GM23338 (cell line): ENCODE measurements around the gene EVX2. TPM values are rescaled to one million over a fixed set of nuclear protein-coding genes. Genes with fewer than 3 reads are reported as not detected.

Experiments
- ATAC-seq: fragments of 200-7000 bp; cut with Tn5 transposase; 3 replicates; pipeline ENCODE4 v1.9.1; 2020
- DNase-seq: peaks from one replicate; pipeline ENCODE4 v3.0.0-alpha.2; 2015; ENCODE audit warnings: low spot score
- H2AFZ ChIP-seq: fragments of 200-600 bp; sonication (generic); 2 replicates; pipeline ENCODE4 v1.8.0; 2016; ENCODE audit warnings: antibody characterized with exemption, mild to moderate bottlenecking, moderate library complexity
- H3F3A ChIP-seq: fragments of 200-600 bp; sonication (generic); replicated peaks from 2 replicates; pipeline ENCODE4 v1.8.0; 2017; ENCODE audit warnings: antibody characterized with exemption, mixed run types, low read depth
- H3K27ac ChIP-seq: fragments of 200-600 bp; sonication (generic); 2 replicates; pipeline ENCODE4 v1.6.1; 2016; ENCODE audit warnings: low read depth
- H3K27me3 ChIP-seq: fragments of 200-600 bp; sonication (generic); 2 replicates; pipeline ENCODE4 v1.8.0; 2016; ENCODE audit warnings: mild to moderate bottlenecking, mixed run types, moderate library complexity; ENCODE audit not compliant: insufficient read depth
- H3K36me3 ChIP-seq: fragments of 200-600 bp; sonication (generic); 2 replicates; pipeline ENCODE4 v1.8.0; 2016; ENCODE audit warnings: mild to moderate bottlenecking; ENCODE audit not compliant: insufficient read depth
- H3K4me1 ChIP-seq: fragments of 200-600 bp; sonication (generic); 2 replicates; pipeline ENCODE4 v1.8.0; 2016; ENCODE audit warnings: mild to moderate bottlenecking, moderate library complexity; ENCODE audit not compliant: insufficient read depth
- H3K4me2 ChIP-seq: fragments of 200-600 bp; sonication (generic); 2 replicates; pipeline ENCODE4 v1.7.1; 2017; ENCODE audit warnings: mixed run types
- H3K4me3 ChIP-seq: fragments of 200-600 bp; sonication (generic); 2 replicates; pipeline ENCODE4 v1.6.1; 2016; ENCODE audit warnings: mixed run types
- H3K79me2 ChIP-seq: fragments of 200-600 bp; sonication (generic); replicated peaks from 2 replicates; pipeline ENCODE4 v1.8.0; 2017; ENCODE audit warnings: mild to moderate bottlenecking; ENCODE audit not compliant: insufficient read depth
- H3K9me2 ChIP-seq: fragments of 200-600 bp; sonication (generic); 2 replicates; pipeline ENCODE4 v1.8.0; 2017; ENCODE audit not compliant: insufficient read depth
- H4K20me1 ChIP-seq: fragments of 200-600 bp; sonication (generic); replicated peaks from 2 replicates; pipeline ENCODE4 v1.8.0; 2017; ENCODE audit warnings: mild to moderate bottlenecking; ENCODE audit not compliant: insufficient read depth
- H3K27ac Mint-ChIP-seq: 2 replicates; pipeline ENCODE4 v1.8.0; 2020; ENCODE audit warnings: inconsistent platforms, mild to moderate bottlenecking, moderate library complexity, mixed read lengths
- H3K27me3 Mint-ChIP-seq: 3 replicates; pipeline ENCODE4 v1.8.0; 2022; ENCODE audit warnings: low read depth, mild to moderate bottlenecking, moderate library complexity, mixed read lengths, inconsistent platforms; ENCODE audit not compliant: insufficient read depth, poor library complexity
- H3K36me3 Mint-ChIP-seq: 3 replicates; pipeline ENCODE4 v1.8.0; 2021; ENCODE audit warnings: low read depth, mild to moderate bottlenecking, inconsistent platforms, moderate library complexity, mixed read lengths
- H3K4me1 Mint-ChIP-seq: 3 replicates; pipeline ENCODE4 v1.8.0; 2020; ENCODE audit warnings: mild to moderate bottlenecking, inconsistent platforms, mixed read lengths
- H3K4me3 Mint-ChIP-seq: 3 replicates; pipeline ENCODE4 v1.8.0; 2021; ENCODE audit warnings: moderate library complexity, mild to moderate bottlenecking, inconsistent platforms, mixed read lengths
- H3K9me3 Mint-ChIP-seq: 3 replicates; pipeline ENCODE4 v1.8.0; 2020; ENCODE audit warnings: moderate library complexity, mild to moderate bottlenecking, inconsistent platforms, mixed read lengths
- CREB1 ChIP-seq: fragments of 250-450 bp; sonication (Bioruptor Pico); IDR thresholded peaks from 2 replicates; pipeline ENCODE4 v1.5.0; 2020; ENCODE audit warnings: low read depth, mild to moderate bottlenecking, moderate library complexity
- CTCF ChIP-seq, 2 experiments: fragments of 200-600 bp in 1 of 2; sonication (generic) in 1 of 2; conservative IDR thresholded peaks; 2 replicates each; pipeline versions ENCODE4 v1.5.1 to v1.6.1; 2016 to 2017; ENCODE audit warnings: antibody characterized with exemption in 2 of 2, low read depth in 2 of 2, mild to moderate bottlenecking in 2 of 2, moderate library complexity in 1 of 2
- ETS1 ChIP-seq: IDR thresholded peaks from 2 replicates; pipeline ENCODE4 v1.6.1; 2016; ENCODE audit warnings: antibody characterized with exemption
- EZH2 ChIP-seq: fragments of 200-600 bp; sonication (generic); IDR thresholded peaks from one replicate; pipeline ENCODE4 v1.8.0; 2017; ENCODE audit warnings: antibody characterized with exemption, mild to moderate bottlenecking, low read depth; ENCODE audit not compliant: unreplicated experiment
- EZH2phosphoT487 ChIP-seq: fragments of 200-600 bp; sonication (generic); IDR thresholded peaks from one replicate; pipeline ENCODE4 v1.8.1; 2018; ENCODE audit warnings: antibody characterized with exemption; ENCODE audit not compliant: unreplicated experiment
- JUNB ChIP-seq: IDR thresholded peaks from one replicate; pipeline ENCODE4 v1.6.1; 2016; ENCODE audit warnings: antibody characterized with exemption; ENCODE audit not compliant: unreplicated experiment
- NANOG ChIP-seq: IDR thresholded peaks from 2 replicates; pipeline ENCODE4 v1.6.1; 2016; ENCODE audit warnings: antibody characterized with exemption, borderline replicate concordance
- POLR2AphosphoS5 ChIP-seq: IDR thresholded peaks from 2 replicates; pipeline ENCODE4 v1.6.1; 2016; ENCODE audit warnings: antibody characterized with exemption, low read depth
- REST ChIP-seq: IDR thresholded peaks from one replicate; pipeline ENCODE4 v1.6.1; 2018; ENCODE audit warnings: antibody characterized with exemption; ENCODE audit not compliant: unreplicated experiment
- STAT1 ChIP-seq: IDR thresholded peaks from one replicate; pipeline ENCODE4 v1.6.1; 2016; ENCODE audit warnings: antibody characterized with exemption; ENCODE audit not compliant: unreplicated experiment
- ZNF114 ChIP-seq: fragments of 250-450 bp; sonication (Bioruptor Pico); IDR thresholded peaks from 2 replicates; pipeline ENCODE4 v1.5.0; 2020; ENCODE audit warnings: mild to moderate bottlenecking, moderate library complexity
- ZNF331 ChIP-seq: fragments of 250-450 bp; sonication (Bioruptor Pico); IDR thresholded peaks from 2 replicates; pipeline ENCODE4 v1.5.0; 2020; ENCODE audit warnings: low read depth, mild to moderate bottlenecking, moderate library complexity
- ZNF462 ChIP-seq: fragments of 250-450 bp; sonication (Bioruptor Pico); IDR thresholded peaks from 2 replicates; pipeline ENCODE4 v1.5.0; 2020; ENCODE audit warnings: mild to moderate bottlenecking, moderate library complexity
- polyA plus RNA-seq: library from polyadenylated mRNA; unstranded; fragments of >200 nt; fragmentation: Nextera tagmentation; extraction: Ambion mirVana; gene quantifications from 2 replicates; pipeline ENCODE4 v1.2.1, GENCODE V29; 2016
- total RNA-seq: library from RNA; depleted of rRNA; stranded (reverse); fragments of >200 nt; shearing (Covaris generic); gene quantifications from 2 replicates; pipeline ENCODE4 v1.2.3, GENCODE V29; 2014

The EVX2 gene
- total and polyA plus RNA-seq, 2 experiments from 2014 or later: 0.03 TPM; not detected in 1

GRCh38 chr2:176128982-176129796 lies 45.4 kb upstream of the EVX2 start, which contains the start of gene HOXD8:
TSS of gene HOXD8 (plus strand) at chr2:176129705. CDS start at chr2:176130367, 662 bp downstream.
- H3K9me2 ChIP-seq: no peaks in the 10 kb centered on the region
- peaks cover 96% of the 10 kb centered on the region for H3K27me3 Mint-ChIP-seq
- peaks cover 66% of the 10 kb centered on the region for H3F3A ChIP-seq
- peak; percentile 52 for ATAC-seq
- H3K36me3 ChIP-seq: no peaks in the 10 kb centered on the region
- H3K27ac ChIP-seq: no peak within 1 kb of the TSS
- peaks cover 16% of the 10 kb centered on the region for H3K4me1 ChIP-seq
- no peaks in the 10 kb centered on the region for H3K79me2 ChIP-seq
- peaks cover 23% of the 10 kb centered on the region for H3K4me1 Mint-ChIP-seq
- H3K27ac Mint-ChIP-seq: no peak within 1 kb of the TSS
- H3K4me3 ChIP-seq: peak within 1 kb of the TSS; percentile 47
- no peak within 1 kb of the TSS for H2AFZ ChIP-seq
- peaks cover 10% of the 10 kb centered on the region; the same call in 2 of the 3 replicates for H3K9me3 Mint-ChIP-seq
- H3K4me3 Mint-ChIP-seq: peak within 1 kb of the TSS; percentile 63
- peaks cover 100% of the 10 kb centered on the region for H3K27me3 ChIP-seq
- peak within 1 kb of the TSS; percentile 75 for H3K4me2 ChIP-seq
- H3K36me3 Mint-ChIP-seq: no peaks in the 10 kb centered on the region
- DNase-seq: peak; percentile 79
- TF ChIP-seq EZH2: peak; percentile 87
- peak; percentile 56 for TF ChIP-seq CREB1
- no peak for TF ChIP-seq NANOG
- TF ChIP-seq ETS1: no peak
- no peak for TF ChIP-seq ZNF114
- no peak for TF ChIP-seq ZNF331 (CRISPR knock-in tag)
- peak; percentile 67 for TF ChIP-seq EZH2phosphoT487
- TF ChIP-seq CTCF (conservative IDR thresholded peaks at IDR 0.05; ENCODE audit: low read depth in 2 of 2): no peak
- no peak for TF ChIP-seq POLR2AphosphoS5
- TF ChIP-seq JUNB: no peak
- no peak for TF ChIP-seq REST
- no peak for TF ChIP-seq STAT1
- no peak for TF ChIP-seq ZNF462 (CRISPR knock-in tag)
- peaks cover 46% of the 10 kb centered on the region for H4K20me1 ChIP-seq
